ENCODE measurements around the gene LCP2.

DNA sequence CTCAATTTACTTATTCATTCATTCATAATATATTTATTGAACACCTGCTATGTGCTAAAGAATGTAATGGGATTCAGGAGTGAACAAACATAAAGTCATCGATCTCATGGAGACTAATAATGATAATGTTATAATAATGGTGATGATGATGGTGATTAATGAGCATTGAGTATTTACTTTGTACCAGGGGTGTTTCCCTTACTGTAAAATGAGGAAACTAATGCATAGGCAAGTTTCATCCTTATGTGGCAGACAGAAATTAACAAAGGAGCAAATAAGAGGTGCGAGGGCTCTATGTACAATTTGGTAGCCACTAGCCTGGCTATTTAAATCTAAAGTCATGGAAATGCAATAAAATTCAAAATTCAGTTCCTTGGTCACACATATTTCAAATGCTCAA is 11.1 kb upstream of the LCP2 start:
- TF ChIP-seq POLR2A (IDR thresholded peaks at IDR 0.05; ENCODE audit: extremely low read depth, insufficient read length) = no peak
- TF ChIP-seq, protein P1, sequence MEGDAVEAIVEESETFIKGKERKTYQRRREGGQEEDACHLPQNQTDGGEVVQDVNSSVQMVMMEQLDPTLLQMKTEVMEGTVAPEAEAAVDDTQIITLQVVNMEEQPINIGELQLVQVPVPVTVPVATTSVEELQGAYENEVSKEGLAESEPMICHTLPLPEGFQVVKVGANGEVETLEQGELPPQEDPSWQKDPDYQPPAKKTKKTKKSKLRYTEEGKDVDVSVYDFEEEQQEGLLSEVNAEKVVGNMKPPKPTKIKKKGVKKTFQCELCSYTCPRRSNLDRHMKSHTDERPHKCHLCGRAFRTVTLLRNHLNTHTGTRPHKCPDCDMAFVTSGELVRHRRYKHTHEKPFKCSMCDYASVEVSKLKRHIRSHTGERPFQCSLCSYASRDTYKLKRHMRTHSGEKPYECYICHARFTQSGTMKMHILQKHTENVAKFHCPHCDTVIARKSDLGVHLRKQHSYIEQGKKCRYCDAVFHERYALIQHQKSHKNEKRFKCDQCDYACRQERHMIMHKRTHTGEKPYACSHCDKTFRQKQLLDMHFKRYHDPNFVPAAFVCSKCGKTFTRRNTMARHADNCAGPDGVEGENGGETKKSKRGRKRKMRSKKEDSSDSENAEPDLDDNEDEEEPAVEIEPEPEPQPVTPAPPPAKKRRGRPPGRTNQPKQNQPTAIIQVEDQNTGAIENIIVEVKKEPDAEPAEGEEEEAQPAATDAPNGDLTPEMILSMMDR (IDR thresholded peaks at IDR 0.05; ENCODE audit: low read depth, low read length) = no peak

Measured in NB4 (cell line).